Stimulated activated CD8-positive, alpha-beta memory T cell treated with anti-CD3 and anti-CD28 coated beads, Interleukin-7, amount 100 ng/mL, for 48 hours (primary cell): ENCODE measurements around the gene TRPM3.

ENCODE experiments used
- DNase-seq, 2 donors: peaks; one replicate each; pipeline ENCODE4 v3.0.0-alpha.2; 2020; ENCODE audit warnings: low read depth in 1 of 2; ENCODE audit errors: extremely low read depth in 1 of 2

TRPM3 gene

GRCh38 chr9:70852711-70853240 is 268.6 kb downstream of the TRPM3 start:
- DNase-seq, result no peak

DNA sequence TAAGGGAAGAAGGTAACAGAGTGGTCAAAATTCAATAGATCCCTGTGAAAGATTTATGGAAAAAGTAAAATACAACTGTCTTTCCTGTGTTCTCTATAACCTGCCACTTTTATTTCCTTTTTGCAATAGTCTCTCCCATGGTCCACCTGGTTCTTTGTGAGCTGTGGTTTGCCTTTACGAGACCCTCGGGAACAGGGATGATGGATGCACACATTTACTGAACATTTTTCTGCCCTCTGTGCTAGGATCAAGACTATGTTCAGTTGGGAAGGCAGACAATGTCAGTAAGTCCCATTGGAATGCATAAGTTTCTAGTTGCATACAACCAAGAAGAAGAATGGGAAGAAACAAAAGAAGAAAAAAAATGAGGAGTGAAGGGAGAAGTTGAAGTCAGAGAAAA is 281.2 kb downstream of the TRPM3 start:
- DNase-seq, result no peak

- no peak for DNase-seq
Measured at GRCh38 chr9:70835323-70835722, 286.1 kb downstream of the TRPM3 start.

- DNase-seq, result no peak
Measured at GRCh38 chr9:70832492-70832891, 288.9 kb downstream of the TRPM3 start.

GRCh38 chr9:70830618-70831017 is 290.8 kb downstream of the TRPM3 start:
- DNase-seq, result no peak

DNA sequence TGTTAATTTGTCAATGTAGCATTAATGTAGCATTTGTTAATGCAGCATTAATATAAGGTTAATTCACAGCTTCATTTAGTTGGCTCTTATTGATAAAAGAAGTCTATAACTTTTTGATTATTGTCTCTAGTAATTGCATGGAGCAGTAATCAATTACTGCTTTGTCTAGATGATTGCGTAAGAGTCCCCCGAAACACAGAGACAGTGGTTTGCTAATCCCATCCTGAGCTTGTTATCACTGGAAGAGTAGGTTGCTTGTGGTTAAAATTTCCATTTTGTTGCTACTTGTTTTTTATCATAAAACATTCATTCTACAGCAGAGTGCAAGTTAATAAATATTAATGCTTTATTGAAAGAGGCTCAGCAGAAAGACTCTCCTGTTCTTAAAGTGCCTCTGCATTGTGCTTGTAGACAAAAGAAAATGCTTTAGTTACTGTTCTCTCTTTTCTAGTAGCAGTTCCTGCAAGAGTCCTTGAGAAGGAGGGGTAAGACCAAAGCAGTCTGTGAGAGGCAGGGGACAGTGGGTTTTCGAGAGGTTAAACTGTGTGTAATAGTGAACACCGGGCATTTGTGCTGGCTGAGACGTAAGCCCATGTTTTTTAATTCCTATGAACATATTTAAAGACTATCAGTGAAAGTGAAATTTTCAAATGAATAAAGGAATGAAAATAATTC is 291.7 kb downstream of the TRPM3 start:
- no peak for DNase-seq

DNA sequence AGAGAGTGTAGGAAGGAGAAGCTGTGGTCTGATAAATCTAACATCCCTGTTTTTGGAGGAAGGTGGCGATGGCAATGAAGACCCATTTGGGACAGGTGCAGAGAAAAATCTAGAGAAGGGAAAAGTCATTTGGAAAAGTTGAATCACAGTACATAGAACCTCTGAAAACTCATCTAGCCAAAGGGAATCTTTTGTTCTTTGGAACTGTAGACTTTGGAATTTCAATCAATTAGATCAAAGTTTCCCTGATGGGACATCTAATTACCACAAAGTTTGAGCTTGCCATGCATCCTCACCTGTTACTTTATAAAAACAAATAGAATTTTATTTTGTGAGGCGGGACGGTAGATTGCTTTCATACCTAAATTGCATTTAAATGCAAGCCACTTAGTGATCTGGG is 294.9 kb downstream of the TRPM3 start:
- DNase-seq, result no peak

DNA sequence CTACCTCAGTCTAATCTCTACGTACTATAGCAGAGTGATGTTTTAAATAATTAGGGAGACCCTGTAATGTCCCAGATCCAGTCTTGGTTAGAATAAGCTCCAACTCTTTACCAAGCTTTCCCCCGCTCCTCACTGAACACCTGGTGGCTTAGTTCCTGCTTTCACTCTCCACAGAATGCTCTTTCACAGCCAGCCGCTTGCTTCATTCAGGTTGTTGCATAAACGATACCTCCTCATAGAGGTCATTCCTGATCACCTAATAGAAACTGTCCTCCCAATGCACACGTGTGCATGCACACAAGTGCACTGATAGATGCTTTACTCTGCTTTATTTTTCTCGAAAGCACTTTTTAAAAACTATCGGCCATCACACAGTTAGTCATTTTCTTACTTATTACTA is 298.1 kb downstream of the TRPM3 start:
- DNase-seq, result no peak

DNA sequence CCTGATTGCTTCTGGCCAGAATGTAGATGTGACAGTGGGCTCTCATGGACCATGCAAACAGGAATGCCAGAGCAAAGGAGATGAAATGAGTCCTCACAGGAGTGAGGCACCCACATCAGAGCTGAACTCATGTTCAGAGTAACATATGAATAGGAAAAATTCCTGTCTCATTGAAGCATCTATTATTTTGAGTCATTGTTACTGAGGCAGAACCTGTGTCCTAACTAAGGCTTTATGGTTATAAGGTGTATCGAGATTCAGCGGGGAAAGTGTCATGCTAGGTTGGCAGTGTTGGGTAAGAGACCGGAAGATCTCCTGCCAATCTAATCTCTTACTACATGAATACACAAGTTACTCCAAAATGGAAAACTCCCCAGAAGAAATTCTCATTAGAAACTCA is 304.1 kb downstream of the TRPM3 start:
- no peak for DNase-seq

DNA sequence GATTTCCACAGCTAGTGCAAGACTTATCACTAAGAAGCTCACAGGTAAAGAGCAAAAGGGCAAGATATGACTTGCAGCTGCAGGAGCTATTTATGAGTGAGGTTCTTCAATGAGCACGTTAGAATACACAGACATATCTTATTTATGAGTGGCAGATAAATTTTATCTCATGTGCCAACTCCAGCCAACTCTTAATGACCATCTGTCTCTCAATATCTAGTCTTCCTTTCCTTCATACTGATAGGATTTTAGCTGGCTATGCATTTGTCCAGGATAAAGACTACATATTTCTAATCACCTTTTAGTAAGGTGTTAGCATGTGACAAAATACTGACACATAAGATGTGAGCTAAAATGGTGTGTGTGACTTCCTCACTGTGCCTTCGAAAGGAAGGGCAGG is 304.5 kb downstream of the TRPM3 start:
- DNase-seq, result no peak

DNA sequence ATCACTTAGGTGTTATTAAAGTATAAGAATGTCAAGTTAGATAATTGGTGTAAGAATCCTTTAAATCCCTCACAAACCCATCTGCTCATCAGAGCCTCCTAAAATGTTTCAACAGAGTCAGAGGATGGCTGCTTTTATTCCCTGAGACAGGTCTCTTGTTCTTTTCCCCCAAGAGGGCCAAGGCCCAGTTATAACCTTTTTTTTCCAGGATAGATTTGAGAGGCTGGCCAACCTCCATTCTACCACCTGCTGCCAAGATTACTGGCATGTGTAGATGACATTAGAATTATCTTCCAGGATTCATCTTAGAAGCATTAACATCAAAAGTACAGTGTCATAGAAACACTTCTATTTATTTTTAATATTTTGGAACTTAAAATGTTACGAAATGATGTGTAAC is 305.1 kb downstream of the TRPM3 start:
- no peak for DNase-seq

- DNase-seq, result no peak
Measured at GRCh38 chr9:70814597-70814996, 306.8 kb downstream of the TRPM3 start.

DNA sequence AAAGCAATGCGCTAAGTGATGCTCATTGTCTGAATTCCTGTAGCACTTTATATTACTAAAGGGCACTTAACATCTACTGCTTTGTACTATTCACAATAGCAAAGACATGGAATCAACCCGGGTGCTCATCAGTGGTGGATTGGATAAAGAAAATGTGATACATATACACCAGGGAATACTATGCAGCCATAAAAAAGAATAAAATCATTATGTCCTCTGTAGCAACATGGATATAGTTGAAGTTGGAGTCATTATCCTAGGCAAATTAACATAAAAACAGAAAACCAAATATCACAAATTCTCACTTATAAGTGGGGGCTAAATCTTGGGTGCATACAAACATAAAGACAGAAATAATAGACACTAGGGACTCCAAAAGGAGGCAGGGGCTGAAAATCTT is 308.3 kb downstream of the TRPM3 start:
- DNase-seq, result no peak

DNA sequence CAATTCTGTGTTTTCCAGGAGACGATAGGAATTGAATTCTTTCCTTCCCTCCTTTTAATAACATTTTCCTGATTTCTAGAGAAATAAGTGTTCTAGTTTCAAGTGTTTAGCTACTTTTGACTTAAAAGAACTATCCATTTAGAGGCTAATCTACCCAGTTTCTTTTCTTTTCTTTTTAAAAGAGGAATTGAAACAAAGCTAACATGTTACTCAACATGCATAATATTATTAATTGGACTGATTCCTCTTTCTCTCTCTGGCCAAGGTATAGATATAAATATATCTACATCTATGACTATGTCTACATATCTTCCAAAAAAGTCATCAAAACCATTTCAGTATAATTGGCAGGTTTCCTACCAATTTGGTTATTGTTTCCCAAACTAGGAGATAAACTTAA is 309.8 kb downstream of the TRPM3 start:
- no peak for DNase-seq

DNA sequence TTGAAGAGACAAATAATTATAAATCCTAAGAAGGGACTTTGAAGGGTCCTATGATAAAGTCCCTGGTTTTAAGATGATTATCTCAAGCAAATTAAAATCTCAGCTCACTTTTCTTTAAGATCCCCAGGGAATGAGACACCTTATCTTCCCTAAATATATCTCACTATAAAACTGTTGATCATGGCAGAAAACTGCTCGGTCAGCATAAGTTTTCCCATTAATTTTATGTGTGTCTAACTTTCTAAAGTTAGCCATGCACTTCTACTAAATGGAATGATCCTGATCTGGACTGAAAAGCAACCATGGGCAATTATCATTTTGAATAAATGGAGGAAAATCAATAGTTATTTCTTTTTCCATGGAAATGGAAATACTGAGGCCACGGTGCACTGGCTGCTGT is 314.5 kb downstream of the TRPM3 start:
- DNase-seq, result no peak

- DNase-seq, result no peak
Measured at GRCh38 chr9:70805949-70806348, 315.5 kb downstream of the TRPM3 start.

DNA sequence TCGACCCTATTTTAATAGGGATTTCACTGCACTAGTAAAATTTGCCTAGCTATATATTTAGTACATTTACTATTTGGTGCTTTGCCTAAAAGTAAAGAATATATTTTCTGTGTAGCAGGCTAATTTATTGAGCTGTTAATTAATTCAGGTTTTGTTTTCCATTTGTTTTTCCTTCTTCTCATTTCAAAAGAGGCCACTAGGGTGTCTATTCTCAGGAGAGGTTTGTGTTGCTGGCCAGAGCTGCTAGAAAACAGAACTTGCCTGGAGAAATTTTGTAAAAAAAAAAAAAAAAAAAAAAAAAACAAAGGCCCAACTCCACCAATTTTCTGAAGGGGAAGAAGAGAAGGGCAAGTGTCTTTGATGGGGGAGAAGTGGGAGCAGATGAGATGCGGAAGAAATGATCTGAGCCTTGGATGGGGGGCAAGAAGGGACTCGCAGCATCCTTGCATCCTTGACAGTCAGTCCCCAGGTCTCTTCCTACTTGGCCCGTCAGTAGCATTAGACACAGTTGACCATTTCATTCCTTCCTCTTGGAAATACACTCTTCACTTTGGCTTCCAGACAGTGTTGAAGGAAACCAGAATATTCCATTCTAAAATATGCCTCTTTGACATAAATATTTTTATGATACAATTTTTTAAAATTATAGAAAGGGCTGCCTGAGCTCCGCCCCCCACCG is 318.5 kb downstream of the TRPM3 start:
- DNase-seq, result no peak

- no peak for DNase-seq
Measured at GRCh38 chr9:70802206-70802605, 319.2 kb downstream of the TRPM3 start.

DNA sequence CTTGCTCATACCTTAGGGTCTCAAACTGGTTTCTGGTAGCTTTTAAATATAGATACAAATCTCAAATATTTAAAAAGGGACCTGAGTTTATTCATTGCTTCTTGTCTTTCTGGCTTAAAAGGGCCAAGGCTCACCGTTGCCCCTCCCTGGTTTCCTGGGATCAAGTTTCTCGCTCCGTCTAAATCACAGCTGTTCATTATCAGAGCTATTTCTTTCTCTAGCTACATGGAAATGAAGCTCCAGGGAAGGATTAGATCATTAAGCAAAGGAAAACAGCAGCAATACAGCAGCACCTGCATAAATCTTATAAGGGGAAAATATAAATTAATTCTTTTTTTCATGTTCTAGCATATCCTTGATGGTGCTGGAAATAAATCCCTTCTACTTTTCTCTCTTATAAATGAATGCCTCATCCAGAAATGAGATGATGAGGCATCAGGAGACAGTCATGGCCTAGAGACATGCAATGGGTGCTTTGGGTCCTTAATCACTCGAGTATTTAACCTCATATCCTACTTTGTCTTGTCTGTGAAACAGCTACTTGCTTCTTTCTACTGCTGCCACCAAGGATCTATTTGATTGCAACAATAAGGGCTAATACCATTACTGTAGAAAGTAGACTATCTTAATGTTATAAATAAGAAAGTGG is 320.1 kb downstream of the TRPM3 start:
- DNase-seq, result no peak

DNA sequence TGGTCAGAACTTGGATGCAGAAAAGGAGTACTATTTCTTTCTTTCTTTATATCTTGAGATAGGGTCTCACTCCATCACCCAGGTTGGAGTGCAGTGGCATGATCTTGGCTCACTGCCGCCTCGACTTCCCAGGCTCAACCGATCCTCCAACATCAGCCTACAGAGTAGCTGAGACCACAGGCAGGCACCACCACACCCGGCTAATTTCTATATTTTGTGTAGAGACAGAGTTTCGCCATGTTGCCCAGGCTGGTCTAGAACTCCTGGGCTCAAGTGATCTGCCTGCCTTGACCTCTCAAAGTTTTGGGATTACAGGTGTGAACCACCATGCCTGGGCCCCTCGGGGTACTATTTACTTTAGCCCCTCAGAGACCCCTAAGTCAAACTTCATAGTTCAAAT is 323.4 kb downstream of the TRPM3 start:
- no peak for DNase-seq

DNA sequence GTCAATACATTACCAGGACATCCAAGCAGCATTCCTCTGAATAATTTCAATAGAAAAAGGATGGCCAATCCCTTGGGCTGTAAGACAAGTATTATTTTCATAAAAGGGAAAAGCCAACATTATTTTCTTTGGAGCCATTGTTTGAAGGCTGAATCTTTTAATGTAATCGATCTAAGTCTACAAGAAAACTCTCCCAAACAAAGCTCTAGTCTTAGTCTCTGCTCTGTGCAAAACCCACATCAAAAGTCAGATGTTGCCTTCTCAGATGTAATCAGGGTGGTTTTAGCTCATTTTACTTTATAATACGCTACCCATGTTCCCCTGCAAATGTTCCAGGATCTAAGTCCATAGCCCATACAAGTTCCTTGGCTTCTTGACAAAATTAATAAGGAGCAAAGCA is 325.6 kb downstream of the TRPM3 start:
- no peak for DNase-seq

DNA sequence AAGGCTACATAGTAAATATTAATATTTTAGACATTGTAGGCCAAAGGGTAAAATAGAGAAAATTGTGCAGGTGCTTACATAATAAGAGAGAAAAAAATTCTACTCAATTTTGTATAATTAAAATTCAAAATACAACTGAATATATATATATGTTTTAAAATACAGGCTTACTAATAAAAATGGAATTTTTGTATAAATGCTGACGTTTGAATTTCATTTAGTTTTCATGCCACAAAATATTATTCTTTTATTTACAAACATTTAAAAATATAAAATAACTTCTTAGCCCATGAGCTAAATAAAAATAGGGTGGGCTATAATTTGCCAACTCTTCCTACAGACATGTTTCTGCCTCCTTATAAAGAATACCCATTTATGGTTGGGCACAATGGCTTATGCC is 328.6 kb downstream of the TRPM3 start:
- no peak for DNase-seq
